Adipose tissue (tissue), 3 donors: ENCODE results near the gene SHC3. TPM values are rescaled to one million over a fixed set of nuclear protein-coding genes. Genes with fewer than 3 reads are reported as not detected.
"Not testable (repeated sequence)": the region's sequence is repeated elsewhere in the genome, so short reads cannot be mapped to it uniquely, and the experiment has no call there.

Source experiments
- H3K27ac ChIP-seq: one replicate; pipeline ENCODE4 v1.5.1; 2013; ENCODE audit warnings: low read depth, low read length
- WGBS, 3 donors: extraction: QIAGEN DNeasy Blood & Tissue Kit; methylation state at CpG; one replicate each; pipeline ENCODE4 v1.1.7; 2013; 5-methylcytosine and 5-hydroxymethylcytosine counted together
- polyA plus RNA-seq, 3 donors: library from polyadenylated mRNA; stranded (reverse); fragments of 200-250 nt; gene quantifications; one replicate each; pipeline ENCODE4 v1.2.3, GENCODE V29; 2013
- donor health status: healthy with polysubstance abuse.
- donor health status: Bipolar disorder and iron deficiency.
- donor health status: healthy.

The SHC3 gene
- 1 to 10 TPM in 1 of 3 donors, under 1 TPM in 2; 0.13 to 1.5 (median 0.24) TPM for polyA plus RNA-seq

GRCh38 chr9:89177944-89178829 is at the start of gene SHC3:
Gene SHC3 (minus strand): TSS chr9:89178818. CDS start chr9:89178460, 358 bp downstream.
- WGBS, 3 donors: 2 to 3% (median 2%) methylated on average over 78 to 96 of the region's 96 CpGs
- H3K27ac ChIP-seq: no peak within 1 kb of the TSS

- no peak overlapping the region for H3K27ac ChIP-seq
- WGBS, 3 donors: 54 to 62% (median 56%) methylated on average over 5 of the region's 5 CpGs
These were observed 47.4 kb upstream of the SHC3 start for GRCh38 chr9:89225991-89226471.

- H3K27ac ChIP-seq: no peak overlapping the region
- WGBS, 3 donors: 51 to 79% (median 51%) methylated on average over 5 of the region's 5 CpGs
These were observed 47.0 kb upstream of the SHC3 start for GRCh38 chr9:89225587-89225986.

- 71 to 82% (median 76%) methylated on average over 4 of the region's 4 CpGs for WGBS, 3 donors
- no peak overlapping the region for H3K27ac ChIP-seq
These were observed 46.4 kb upstream of the SHC3 start for GRCh38 chr9:89225036-89225435.

- 93 to 96% (median 95%) methylated on average over 4 of the region's 4 CpGs for WGBS, 3 donors
- H3K27ac ChIP-seq: no peak overlapping the region
These were observed 46.0 kb upstream of the SHC3 start for GRCh38 chr9:89224633-89225032.

- H3K27ac ChIP-seq: no peak overlapping the region
- 81 to 88% (median 87%) methylated on average over 5 of the region's 5 CpGs for WGBS, 3 donors
These were observed 44.9 kb upstream of the SHC3 start for GRCh38 chr9:89223396-89223977.

- 50 to 92% (median 84%) methylated on average over 5 of the region's 5 CpGs for WGBS, 3 donors
- no peak overlapping the region for H3K27ac ChIP-seq
These were observed 41.0 kb upstream of the SHC3 start for GRCh38 chr9:89219637-89220036.

- no peak overlapping the region for H3K27ac ChIP-seq
- 48 to 65% (median 55%) methylated on average over 11 of the region's 11 CpGs for WGBS, 3 donors
These were observed 39.7 kb upstream of the SHC3 start for GRCh38 chr9:89218040-89218928.

- no peak overlapping the region for H3K27ac ChIP-seq
- 75 to 82% (median 80%) methylated on average over 3 of the region's 3 CpGs for WGBS, 3 donors
These were observed 36.7 kb upstream of the SHC3 start for GRCh38 chr9:89215342-89215741.

GRCh38 chr9:89213396-89213880 is 34.8 kb upstream of the SHC3 start:
- 74 to 92% (median 89%) methylated on average over 3 of the region's 3 CpGs for WGBS, 3 donors

GRCh38 chr9:89212171-89212570 is 33.6 kb upstream of the SHC3 start:
- 78 to 83% (median 82%) methylated on average over 1 of the region's 1 CpG for WGBS, 3 donors
- no peak overlapping the region for H3K27ac ChIP-seq

More at GRCh38 chr9:89213396-89213880, 34.8 kb upstream of the SHC3 start:
- no peak overlapping the region for H3K27ac ChIP-seq

- H3K27ac ChIP-seq: not testable (repeated sequence)
- WGBS, 3 donors: 93 to 97% (median 95%) methylated on average over 20 to 21 of the region's 21 CpGs
These were observed 30.7 kb upstream of the SHC3 start for GRCh38 chr9:89209311-89209710.

- no peak overlapping the region for H3K27ac ChIP-seq
- 90 to 92% (median 91%) methylated on average over 4 of the region's 4 CpGs for WGBS, 3 donors
These were observed 28.4 kb upstream of the SHC3 start for GRCh38 chr9:89207026-89207425.

- WGBS, 3 donors: 75 to 78% (median 76%) methylated on average over 5 of the region's 5 CpGs
- no peak overlapping the region for H3K27ac ChIP-seq
These were observed 26.2 kb upstream of the SHC3 start for GRCh38 chr9:89204801-89205200.

GRCh38 chr9:89195131-89195797 is 16.6 kb upstream of the SHC3 start:
- H3K27ac ChIP-seq: no peak overlapping the region
- WGBS, 3 donors: 60 to 72% (median 71%) methylated on average over 5 of the region's 5 CpGs

GRCh38 chr9:89194421-89195130 is 16.0 kb upstream of the SHC3 start:
- H3K27ac ChIP-seq: no peak overlapping the region
- 88 to 94% (median 91%) methylated on average over 4 of the region's 4 CpGs for WGBS, 3 donors

GRCh38 chr9:89191004-89191403 is 12.4 kb upstream of the SHC3 start:
- H3K27ac ChIP-seq: no peak overlapping the region
